ENCODE data around the gene BBX. TPM values are rescaled to one million over a fixed set of nuclear protein-coding genes. Genes with fewer than 3 reads are reported as not detected.

Gene BBX
- total RNA-seq, 1 donor from 2014 or later: 77.5 TPM

DNA sequence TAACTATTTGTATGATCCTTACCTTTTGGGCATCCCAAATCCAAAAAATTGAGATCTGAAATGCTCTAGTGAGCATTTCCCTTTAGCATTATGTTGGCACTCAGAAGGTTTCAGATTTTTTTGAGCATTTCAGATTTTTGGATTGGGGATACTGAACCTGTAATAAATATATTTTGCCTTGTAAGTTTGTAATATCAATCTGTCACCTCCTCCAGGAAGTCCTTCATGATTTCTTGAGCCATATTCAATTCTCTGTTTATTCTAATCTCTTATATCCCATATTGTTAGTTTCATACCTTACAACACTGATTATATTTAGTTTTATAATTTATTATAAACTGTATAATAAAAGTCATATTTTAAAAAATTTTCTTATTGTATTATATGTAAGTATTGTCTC, 215.2 kb downstream of the BBX start:
- Mint-ChIP-seq H3K36me3 (ENCODE audit: low read depth) (peaks cover 32% of the 10 kb centered on the region), H3K9me3 (no peaks in the 10 kb centered on the region), H3K4me3 (no peak overlapping the region), H3K27ac (no peak overlapping the region), H3K4me1 (peaks cover 31% of the 10 kb centered on the region), H3K27me3 (no peaks in the 10 kb centered on the region)
- CTCF ChIA-PET: interaction anchor here (1.0 to 1.1 kb wide), 2 partner anchors 47 to 502 kb away, joined by 3 to 6 read pairs; no protein-coding TSS in a partner anchor
- TF ChIP-seq, protein P1, sequence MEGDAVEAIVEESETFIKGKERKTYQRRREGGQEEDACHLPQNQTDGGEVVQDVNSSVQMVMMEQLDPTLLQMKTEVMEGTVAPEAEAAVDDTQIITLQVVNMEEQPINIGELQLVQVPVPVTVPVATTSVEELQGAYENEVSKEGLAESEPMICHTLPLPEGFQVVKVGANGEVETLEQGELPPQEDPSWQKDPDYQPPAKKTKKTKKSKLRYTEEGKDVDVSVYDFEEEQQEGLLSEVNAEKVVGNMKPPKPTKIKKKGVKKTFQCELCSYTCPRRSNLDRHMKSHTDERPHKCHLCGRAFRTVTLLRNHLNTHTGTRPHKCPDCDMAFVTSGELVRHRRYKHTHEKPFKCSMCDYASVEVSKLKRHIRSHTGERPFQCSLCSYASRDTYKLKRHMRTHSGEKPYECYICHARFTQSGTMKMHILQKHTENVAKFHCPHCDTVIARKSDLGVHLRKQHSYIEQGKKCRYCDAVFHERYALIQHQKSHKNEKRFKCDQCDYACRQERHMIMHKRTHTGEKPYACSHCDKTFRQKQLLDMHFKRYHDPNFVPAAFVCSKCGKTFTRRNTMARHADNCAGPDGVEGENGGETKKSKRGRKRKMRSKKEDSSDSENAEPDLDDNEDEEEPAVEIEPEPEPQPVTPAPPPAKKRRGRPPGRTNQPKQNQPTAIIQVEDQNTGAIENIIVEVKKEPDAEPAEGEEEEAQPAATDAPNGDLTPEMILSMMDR (IDR thresholded peaks at IDR 0.05): no peak
- ATAC-seq (ENCODE audit: low read depth) (no peak), DNase-seq (no peak)
- intact Hi-C loops (cut with micrococcal nuclease): no loop called here
- POLR2A ChIA-PET: interaction anchor here (0.6 kb wide), 1 partner anchor 12 kb away, joined by 3 read pairs; no protein-coding TSS in a partner anchor

DNA sequence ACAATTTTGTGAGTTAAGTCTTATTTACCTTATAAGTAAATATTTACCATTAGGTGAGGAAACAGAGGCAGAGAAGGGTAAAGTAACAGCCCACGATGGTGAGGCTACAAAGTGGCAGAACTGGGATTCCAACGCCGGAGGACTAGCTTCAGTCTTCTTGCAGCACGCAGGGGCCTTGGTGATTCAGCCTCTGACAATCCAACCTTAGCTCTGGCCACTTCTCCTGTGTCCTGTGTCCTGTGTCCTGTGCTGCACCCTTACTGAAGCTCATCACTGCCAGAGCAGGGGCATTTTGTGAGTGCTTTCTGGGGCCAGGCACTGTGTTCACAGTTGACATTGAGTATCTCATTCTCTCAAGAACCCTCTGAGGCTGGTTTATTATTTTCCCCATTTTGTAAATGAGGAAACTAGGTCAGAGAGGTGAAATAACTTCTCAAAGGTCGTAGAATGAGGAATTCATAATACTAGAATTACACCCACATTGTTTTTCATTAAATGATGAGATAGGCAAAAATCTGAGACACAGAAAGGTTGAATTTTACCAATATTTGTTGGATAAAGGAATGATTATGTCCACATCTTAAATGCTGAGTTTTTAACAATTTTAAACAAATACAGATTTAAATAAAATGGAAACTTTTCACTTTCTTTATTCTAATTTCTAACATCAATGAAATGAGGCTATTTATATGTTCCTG, 215.9 kb downstream of the BBX start:
- H3K27ac Mint-ChIP-seq: peak overlapping the region; percentile 60
- H3K27me3 Mint-ChIP-seq: no peaks in the 10 kb centered on the region
- ChIA-PET CTCF (interaction anchor here (0.8 to 4.4 kb wide), 9 partner anchors 8 to 503 kb away, joined by 3 to 46 read pairs (median 4); no protein-coding TSS in a partner anchor), POLR2A (interaction anchor here (0.6 to 1.0 kb wide), 3 partner anchors 11 to 308 kb away, joined by 3 read pairs; no protein-coding TSS in a partner anchor)
- H3K9me3 Mint-ChIP-seq: no peaks in the 10 kb centered on the region
- peak overlapping the region; percentile 12 for H3K4me3 Mint-ChIP-seq
- no peak for DNase-seq
- TF ChIP-seq, protein P1 (IDR thresholded peaks at IDR 0.05): no peak
- H3K36me3 Mint-ChIP-seq (ENCODE audit: low read depth): peaks cover 24% of the 10 kb centered on the region
- intact Hi-C loops (cut with micrococcal nuclease): no loop called here
- peaks cover 31% of the 10 kb centered on the region for H3K4me1 Mint-ChIP-seq
- ATAC-seq (ENCODE audit: low read depth): no peak

DNA sequence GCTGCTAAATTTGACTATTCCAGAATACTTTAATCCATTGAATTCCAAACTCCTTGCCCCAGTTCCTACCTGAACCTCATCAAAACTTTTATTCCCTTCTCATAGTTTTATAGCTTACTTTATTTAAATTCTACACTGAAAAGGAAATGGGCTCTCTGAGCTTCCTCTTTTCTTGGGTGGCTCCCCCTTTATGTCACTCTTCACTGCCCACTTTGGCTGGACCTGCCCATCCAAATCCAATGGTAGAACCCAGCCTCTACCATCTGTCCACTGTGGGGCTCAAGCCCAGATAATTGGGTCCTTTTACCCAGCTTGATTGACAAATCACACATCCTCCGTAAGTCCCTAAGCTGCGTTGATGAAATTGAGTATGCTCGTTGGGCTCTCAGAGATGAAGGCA, 216.5 kb downstream of the BBX start:
- peak overlapping the region; percentile 12 for H3K4me3 Mint-ChIP-seq
- no peaks in the 10 kb centered on the region for H3K9me3 Mint-ChIP-seq
- peaks cover 31% of the 10 kb centered on the region for H3K4me1 Mint-ChIP-seq
- POLR2A ChIA-PET: interaction anchor here (0.7 to 1.0 kb wide), 2 partner anchors 218 to 309 kb away, joined by 3 read pairs; no protein-coding TSS in a partner anchor
- TF ChIP-seq, protein P1 (IDR thresholded peaks at IDR 0.05): no peak
- CTCF ChIA-PET: interaction anchor here (0.8 to 4.4 kb wide), 10 partner anchors 9 to 503 kb away, joined by 3 to 46 read pairs (median 4); no protein-coding TSS in a partner anchor
- intact Hi-C loops (cut with micrococcal nuclease): no loop called here
- peaks cover 22% of the 10 kb centered on the region for H3K36me3 Mint-ChIP-seq (ENCODE audit: low read depth)
- DNase-seq: peak; percentile 16
- H3K27me3 Mint-ChIP-seq: no peaks in the 10 kb centered on the region
- ATAC-seq (ENCODE audit: low read depth): peak; percentile 82
- H3K27ac Mint-ChIP-seq: peak overlapping the region; percentile 60

DNA sequence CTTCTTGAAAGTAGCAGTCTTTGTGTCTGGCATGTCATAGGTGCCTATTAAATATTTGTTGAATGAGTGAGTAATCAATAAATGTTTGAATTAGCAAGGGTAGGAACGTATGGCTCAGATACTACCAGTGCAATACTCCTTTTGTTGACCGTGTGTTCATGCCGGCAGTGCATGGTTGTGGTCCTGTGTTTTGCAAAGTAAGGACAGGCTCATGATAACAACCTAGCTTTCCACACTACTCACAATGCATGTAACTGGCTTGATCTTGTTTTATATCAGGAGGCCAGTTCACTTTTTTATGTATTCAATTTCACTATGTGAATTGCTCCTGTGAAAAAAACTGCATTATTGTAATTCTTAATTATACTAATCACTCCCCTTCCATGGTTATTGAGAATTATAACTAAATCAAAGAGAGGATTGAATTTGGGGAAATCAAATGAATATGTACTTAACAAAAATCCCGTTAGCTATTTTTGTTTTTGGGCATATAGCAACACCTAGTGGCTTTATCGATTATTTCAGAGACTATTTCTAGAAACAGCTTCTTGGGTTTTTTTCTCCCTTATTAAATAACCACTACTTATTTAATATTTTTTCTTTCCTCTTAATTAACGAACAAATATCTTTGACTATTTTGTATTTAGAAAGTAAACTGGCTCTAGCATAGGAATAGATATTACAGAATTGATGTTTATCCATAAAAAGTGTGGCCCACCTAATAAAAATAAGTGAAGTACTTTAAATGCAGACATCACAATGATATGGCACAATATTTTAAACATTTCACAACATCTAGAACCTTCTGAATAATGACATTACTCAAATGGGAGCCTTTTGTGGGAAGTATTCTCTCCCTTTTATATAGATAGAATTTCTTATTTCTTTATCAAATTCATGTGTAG, 218.5 kb downstream of the BBX start:
- peaks cover 23% of the 10 kb centered on the region for H3K36me3 Mint-ChIP-seq (ENCODE audit: low read depth)
- ChIA-PET CTCF (interaction anchor here (0.7 to 4.4 kb wide), 15 partner anchors 9 to 505 kb away, joined by 3 to 46 read pairs (median 6); no protein-coding TSS in a partner anchor), POLR2A (no interaction called here)
- H3K4me1 Mint-ChIP-seq: peaks cover 31% of the 10 kb centered on the region
- TF ChIP-seq, protein P1 (IDR thresholded peaks at IDR 0.05): no peak
- H3K27me3 Mint-ChIP-seq: no peaks in the 10 kb centered on the region
- no peak for ATAC-seq (ENCODE audit: low read depth)
- H3K27ac Mint-ChIP-seq: no peak overlapping the region
- DNase-seq: no peak
- no peak overlapping the region for H3K4me3 Mint-ChIP-seq
- intact Hi-C loops (cut with micrococcal nuclease): loop anchor here (1.0 to 5.0 kb wide), 7 partner anchors 51 to 505 kb away; no protein-coding TSS in a partner anchor
- no peaks in the 10 kb centered on the region for H3K9me3 Mint-ChIP-seq

Measured in activated B cell treated with CpG ODN at 0.5 μM for 24 hours (primary cell).